NCI-H510A (cell line): Measurements from ENCODE around the gene PIF1.
"Not testable (repeated sequence)": the region's sequence is repeated elsewhere in the genome, so short reads cannot be mapped to it uniquely, and the experiment has no call there.

Experiments used
- DNase-seq: peaks from one replicate; lab custom pipeline; 2025; lab: John Stamatoyannopoulos, UW

The PIF1 gene

GRCh38 chr15:64810497-64811326 is 14.7 kb downstream of the PIF1 start:
- no peak for DNase-seq

GRCh38 chr15:64809649-64810496 is 15.6 kb downstream of the PIF1 start:
- no peak for DNase-seq

- no peak for DNase-seq
Observed at GRCh38 chr15:64808785-64809453, 16.5 kb downstream of the PIF1 start.

GRCh38 chr15:64807751-64808222 is 17.7 kb downstream of the PIF1 start:
- no peak for DNase-seq

GRCh38 chr15:64807051-64807749 is 18.2 kb downstream of the PIF1 start:
- no peak for DNase-seq

GRCh38 chr15:64806509-64806908 is 18.9 kb downstream of the PIF1 start:
- DNase-seq = no peak

- no peak for DNase-seq
Observed at GRCh38 chr15:64804619-64805018, 20.8 kb downstream of the PIF1 start.

- DNase-seq = no peak
Observed at GRCh38 chr15:64803526-64803925, 21.9 kb downstream of the PIF1 start.

GRCh38 chr15:64800476-64800875 is 25.0 kb downstream of the PIF1 start:
- no peak for DNase-seq

- DNase-seq = not testable (repeated sequence)
Observed at GRCh38 chr15:64798905-64799304, 26.5 kb downstream of the PIF1 start.

GRCh38 chr15:64795921-64796320 is 29.5 kb downstream of the PIF1 start:
- DNase-seq = not testable (repeated sequence)

- DNase-seq = not testable (repeated sequence)
Observed at GRCh38 chr15:64795299-64795698, 30.1 kb downstream of the PIF1 start.

- no peak for DNase-seq
Observed at GRCh38 chr15:64792282-64792681, 33.2 kb downstream of the PIF1 start.

- DNase-seq = no peak
Observed at GRCh38 chr15:64791401-64791800, 34.0 kb downstream of the PIF1 start.

GRCh38 chr15:64783796-64784195 is 41.7 kb downstream of the PIF1 start:
- no peak for DNase-seq

GRCh38 chr15:64782751-64783150 is 42.7 kb downstream of the PIF1 start:
- no peak for DNase-seq

GRCh38 chr15:64781299-64781698 is 44.1 kb downstream of the PIF1 start:
- DNase-seq = no peak

GRCh38 chr15:64780600-64781156 is 44.8 kb downstream of the PIF1 start:
- DNase-seq = no peak

- no peak for DNase-seq
Observed at GRCh38 chr15:64779630-64780029, 45.8 kb downstream of the PIF1 start.

GRCh38 chr15:64779024-64779423 is 46.4 kb downstream of the PIF1 start:
- DNase-seq = no peak

- DNase-seq = no peak
Observed at GRCh38 chr15:64776402-64776786, 49.1 kb downstream of the PIF1 start.
